Fibroblast of skin of scalp (primary cell): ENCODE results near the gene ASCC3. TPM values are rescaled to one million over a fixed set of nuclear protein-coding genes. Genes with fewer than 3 reads are reported as not detected.
A peak's percentile ranks its signal among the peaks of the same experiment; 100 is the strongest.

Source experiments
- DNase-seq: peaks from one replicate; pipeline ENCODE4 v3.0.0-alpha.2; 2013
- polyA plus RNA-seq, 2 experiments: library from polyadenylated mRNA; unstranded; fragments of 120-200 nt; gene quantifications; one replicate each; pipeline ENCODE4 v1.2.1, GENCODE V29; 2013; ENCODE audit not compliant: insufficient read length in 2 of 2

ASCC3 gene
- 40.9 TPM for polyA plus RNA-seq (2013, experiment 1 of 2; ENCODE audit: insufficient read length)
- 42.6 TPM for polyA plus RNA-seq (2013, experiment 2 of 2; ENCODE audit: insufficient read length)

GRCh38 chr6:100880853-100881706, at the start of gene ASCC3:
ASCC3 (minus strand) TSS chr6:100881329; CDS start chr6:100867997, 13,332 bp downstream.
- peak; percentile 93 for DNase-seq

- DNase-seq, result no peak
Observed at GRCh38 chr6:100925749-100926148, 44.6 kb upstream of the ASCC3 start.

GRCh38 chr6:100924534-100925227, 43.6 kb upstream of the ASCC3 start:
- no peak for DNase-seq

GRCh38 chr6:100923481-100924165, 42.5 kb upstream of the ASCC3 start:
- DNase-seq, result no peak

- DNase-seq, result no peak
Observed at GRCh38 chr6:100920028-100920605, 39.0 kb upstream of the ASCC3 start.

GRCh38 chr6:100918152-100918551, 37.0 kb upstream of the ASCC3 start:
- DNase-seq, result no peak

- DNase-seq, result no peak
Observed at GRCh38 chr6:100915876-100916275, 34.7 kb upstream of the ASCC3 start.

GRCh38 chr6:100913400-100914276, 32.5 kb upstream of the ASCC3 start:
- no peak for DNase-seq

- DNase-seq, result no peak
Observed at GRCh38 chr6:100906325-100906724, 25.2 kb upstream of the ASCC3 start.

GRCh38 chr6:100905067-100905466, 23.9 kb upstream of the ASCC3 start:
- DNase-seq, result no peak

- DNase-seq, result no peak
Observed at GRCh38 chr6:100904316-100904715, 23.2 kb upstream of the ASCC3 start.

- no peak for DNase-seq
Observed at GRCh38 chr6:100901582-100901981, 20.5 kb upstream of the ASCC3 start.

- DNase-seq, result no peak
Observed at GRCh38 chr6:100899202-100899601, 18.1 kb upstream of the ASCC3 start.

- DNase-seq, result no peak
Observed at GRCh38 chr6:100897671-100898070, 16.5 kb upstream of the ASCC3 start.

- DNase-seq, result no peak
Observed at GRCh38 chr6:100893743-100894142, 12.6 kb upstream of the ASCC3 start.

GRCh38 chr6:100892693-100893092, 11.6 kb upstream of the ASCC3 start:
- peak; percentile 55 for DNase-seq

- no peak for DNase-seq
Observed at GRCh38 chr6:100892116-100892515, 11.0 kb upstream of the ASCC3 start.

- DNase-seq, result no peak
Observed at GRCh38 chr6:100891079-100891478, 9.9 kb upstream of the ASCC3 start.

- peak; percentile 27 for DNase-seq
Observed at GRCh38 chr6:100890646-100891045, 9.5 kb upstream of the ASCC3 start.

- DNase-seq, result no peak
Observed at GRCh38 chr6:100889351-100889750, 8.2 kb upstream of the ASCC3 start.

- DNase-seq, result peak; percentile 55
Observed at GRCh38 chr6:100886076-100886475, 4.9 kb upstream of the ASCC3 start.

- no peak for DNase-seq
Observed at GRCh38 chr6:100883347-100883746, 2.2 kb upstream of the ASCC3 start.
